Activated CD8-positive, alpha-beta memory T cell treated with anti-CD3 and anti-CD28 coated beads, Interleukin-2, amount 50 U/mL, for 4 hours (primary cell): ENCODE measurements around the gene CDH13.

Source experiments
- DNase-seq: peaks from one replicate; pipeline ENCODE4 v3.0.0-alpha.2; 2020

The CDH13 gene

DNA sequence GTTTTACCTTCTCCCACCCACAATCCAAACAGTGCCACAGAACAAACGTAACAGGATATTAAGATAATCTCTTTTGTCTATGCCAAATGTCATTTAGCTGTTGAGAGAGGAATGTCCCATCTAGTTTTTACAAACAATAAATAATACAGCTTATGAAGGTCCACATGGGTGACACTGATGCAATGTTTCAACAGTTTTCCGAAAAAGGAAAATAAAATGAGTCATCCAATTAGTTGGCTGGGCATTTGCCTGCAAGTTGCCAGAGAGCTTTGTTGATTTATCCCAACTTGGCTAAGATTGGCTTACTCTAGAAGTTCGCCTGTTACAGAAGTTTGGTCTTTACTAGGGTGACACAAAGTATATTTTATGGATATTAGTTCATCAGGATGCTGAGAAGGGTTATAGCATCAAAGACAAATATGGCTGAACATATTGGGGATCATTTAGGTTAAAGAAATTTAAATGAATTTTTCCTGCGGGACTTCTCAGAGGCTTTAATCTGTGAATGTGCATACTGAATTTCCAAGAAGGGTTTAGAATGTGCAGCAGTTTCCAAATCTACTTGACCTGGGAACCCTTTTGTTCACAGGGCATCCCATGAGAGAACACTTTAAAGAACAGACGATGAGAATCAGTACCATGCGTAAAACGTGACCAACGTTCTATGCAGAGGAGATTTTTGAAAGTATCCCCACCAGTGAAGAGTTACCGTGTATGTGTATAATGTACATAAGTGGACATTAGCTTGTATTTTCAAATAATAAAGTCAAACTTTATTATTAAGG, 73.1 kb downstream of the CDH13 start:
- DNase-seq = no peak

DNA sequence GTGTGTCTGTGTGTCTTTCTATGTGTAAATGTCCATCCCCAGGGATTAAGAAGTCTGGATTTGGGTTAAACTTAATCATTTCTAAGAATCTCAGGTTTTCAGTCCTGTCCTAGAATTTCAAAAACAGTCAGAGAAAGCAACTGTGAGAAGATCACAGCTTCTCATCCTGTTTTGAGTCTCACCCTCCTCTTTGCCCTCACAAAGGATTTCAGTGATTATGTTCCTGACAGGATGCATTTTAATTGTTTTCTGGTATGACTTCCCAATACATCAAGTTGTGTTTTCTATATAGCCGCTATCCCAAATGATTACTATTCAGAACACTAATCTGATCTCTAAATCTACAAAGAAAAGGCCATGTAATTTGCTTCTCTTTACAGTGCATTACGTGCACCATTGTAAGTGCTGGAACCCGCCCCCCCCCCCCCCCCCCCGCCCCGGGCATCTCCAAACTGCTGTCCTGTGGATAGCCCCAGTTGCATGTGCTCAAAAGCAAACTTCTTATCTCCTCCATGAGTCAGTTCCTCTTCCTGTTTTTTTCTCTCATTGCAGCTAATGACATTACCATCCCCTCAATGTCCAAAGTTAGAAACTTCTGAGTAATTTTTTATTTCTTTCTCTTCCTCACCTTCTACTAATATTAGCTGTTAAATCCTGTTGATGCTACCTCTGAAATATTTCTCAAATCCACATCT, 73.9 kb downstream of the CDH13 start:
- no peak for DNase-seq

GRCh38 chr16:82701442-82701955, 74.7 kb downstream of the CDH13 start:
- DNase-seq = no peak

DNA sequence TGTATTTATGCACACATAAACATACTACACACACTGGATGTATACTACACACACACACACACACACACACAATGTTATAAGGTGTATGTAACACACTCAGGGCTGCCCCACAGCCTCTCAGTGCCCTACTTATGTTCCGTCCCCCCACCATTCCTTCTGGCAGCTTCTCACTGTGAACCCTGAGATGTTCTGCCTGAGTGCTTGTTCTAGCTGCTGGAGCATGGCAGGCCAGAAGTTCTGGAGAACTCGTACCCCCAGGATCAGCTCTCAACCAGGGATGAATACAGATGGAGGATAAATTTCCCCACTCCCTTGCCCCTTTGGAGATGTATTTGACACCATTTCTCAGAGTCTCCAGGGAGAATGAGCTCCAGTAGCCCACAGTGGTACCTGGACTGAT, 76.4 kb downstream of the CDH13 start:
- no peak for DNase-seq

- no peak for DNase-seq
Observed at GRCh38 chr16:82703871-82704768, 77.4 kb downstream of the CDH13 start.

DNA sequence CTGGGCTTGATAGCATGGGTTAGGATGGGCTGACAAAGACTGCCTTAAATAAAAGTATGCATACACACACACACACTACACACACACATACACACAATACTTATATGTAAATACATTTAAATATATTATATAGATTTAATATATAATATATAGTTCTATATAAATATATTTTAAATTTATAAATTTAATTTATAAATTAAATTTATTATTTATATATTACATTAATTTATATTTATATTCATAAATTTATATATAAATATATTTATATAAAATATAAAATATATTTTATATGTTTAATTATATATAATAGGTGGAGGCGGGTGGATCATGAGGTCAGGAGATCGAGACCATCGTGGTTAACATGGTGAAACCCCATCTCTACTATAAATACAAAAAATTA, 83.2 kb downstream of the CDH13 start:
- DNase-seq = no peak

DNA sequence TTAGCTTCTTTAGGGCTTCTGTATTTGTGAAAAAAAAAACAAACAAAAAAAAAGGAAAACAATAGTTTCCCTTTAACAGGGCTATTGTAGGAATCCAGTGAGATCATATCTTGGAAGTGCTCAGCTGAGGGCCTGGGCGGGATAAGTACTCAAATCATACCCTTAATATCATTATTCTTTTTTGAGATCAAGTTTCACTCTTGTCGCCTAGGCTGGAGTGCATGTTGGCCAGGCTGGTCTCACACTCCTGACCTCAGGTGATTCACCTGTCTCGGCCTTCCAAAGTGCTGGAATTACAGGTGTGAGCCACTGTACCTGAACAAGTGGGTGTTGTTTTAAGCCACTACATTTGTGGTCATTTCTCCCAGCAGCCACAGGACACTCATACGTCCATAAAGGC, 87.0 kb downstream of the CDH13 start:
- DNase-seq = no peak

- no peak for DNase-seq
Observed at GRCh38 chr16:82715160-82715559, 88.4 kb downstream of the CDH13 start.

DNA sequence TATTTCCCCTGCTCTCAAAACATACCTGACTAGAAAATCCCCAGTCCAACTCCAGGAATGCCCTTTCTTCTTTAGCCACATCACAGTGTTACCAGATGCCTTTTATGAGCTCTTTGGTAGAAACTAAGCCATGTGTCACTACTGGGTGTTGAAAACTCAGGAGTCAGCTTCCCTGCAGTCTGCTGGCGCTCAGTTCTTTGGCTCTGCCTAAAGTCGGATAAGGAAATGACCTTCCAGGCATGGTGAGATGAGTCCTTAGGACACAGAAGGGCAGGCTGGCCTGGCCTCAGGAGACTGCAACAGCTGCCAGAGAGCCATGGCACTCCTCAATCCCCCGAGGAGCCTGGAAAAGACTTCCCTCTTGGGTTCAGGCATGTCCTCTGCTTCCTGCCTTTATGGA, 89.1 kb downstream of the CDH13 start:
- no peak for DNase-seq

GRCh38 chr16:82716361-82716855, 89.6 kb downstream of the CDH13 start:
- DNase-seq = no peak

- DNase-seq = no peak
Observed at GRCh38 chr16:82720414-82720813, 93.6 kb downstream of the CDH13 start.

- DNase-seq = no peak
Observed at GRCh38 chr16:82726306-82726705, 99.5 kb downstream of the CDH13 start.

GRCh38 chr16:82728901-82729300, 102.1 kb downstream of the CDH13 start:
- DNase-seq = no peak

GRCh38 chr16:82730901-82731300, 104.1 kb downstream of the CDH13 start:
- DNase-seq = no peak

GRCh38 chr16:82732461-82732860, 105.7 kb downstream of the CDH13 start:
- no peak for DNase-seq

DNA sequence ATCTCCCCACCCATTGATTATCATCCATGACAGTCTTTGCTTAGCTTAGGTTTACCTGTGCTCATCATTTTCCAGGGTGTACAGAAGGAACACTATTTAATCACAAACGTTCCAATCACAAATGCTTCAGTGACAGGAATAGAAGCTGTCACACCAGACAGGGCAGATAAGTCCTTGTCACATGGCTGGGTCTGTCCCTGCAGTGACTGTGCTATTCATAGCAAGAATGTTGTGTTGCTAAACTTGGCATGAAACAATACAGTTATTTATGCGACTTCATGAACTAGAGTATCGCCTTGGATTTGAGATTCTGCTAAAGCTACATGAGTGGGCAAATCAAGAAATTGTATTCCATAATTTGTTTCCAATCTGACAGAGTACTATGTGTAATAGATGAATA, 108.4 kb downstream of the CDH13 start:
- no peak for DNase-seq

DNA sequence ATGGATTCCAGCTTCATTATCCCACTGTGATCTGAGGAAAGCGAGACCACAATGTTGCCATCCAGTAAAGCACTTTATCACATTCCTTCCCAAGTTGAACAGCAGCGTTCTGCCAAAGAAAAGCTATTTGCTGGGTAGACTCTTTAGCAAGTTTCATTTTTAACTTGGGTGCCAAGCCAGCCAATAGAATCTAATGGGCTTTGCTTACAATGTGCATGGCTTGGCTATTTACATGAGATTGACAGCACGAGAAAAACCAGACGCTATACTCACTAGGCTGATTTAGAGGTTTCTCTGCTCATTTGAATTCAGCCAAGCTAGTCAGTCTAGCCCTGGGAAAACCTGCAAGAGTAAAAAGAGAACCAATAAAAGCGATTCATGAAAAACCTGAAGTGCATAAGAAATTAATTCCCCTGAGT, 108.9 kb downstream of the CDH13 start:
- no peak for DNase-seq

DNA sequence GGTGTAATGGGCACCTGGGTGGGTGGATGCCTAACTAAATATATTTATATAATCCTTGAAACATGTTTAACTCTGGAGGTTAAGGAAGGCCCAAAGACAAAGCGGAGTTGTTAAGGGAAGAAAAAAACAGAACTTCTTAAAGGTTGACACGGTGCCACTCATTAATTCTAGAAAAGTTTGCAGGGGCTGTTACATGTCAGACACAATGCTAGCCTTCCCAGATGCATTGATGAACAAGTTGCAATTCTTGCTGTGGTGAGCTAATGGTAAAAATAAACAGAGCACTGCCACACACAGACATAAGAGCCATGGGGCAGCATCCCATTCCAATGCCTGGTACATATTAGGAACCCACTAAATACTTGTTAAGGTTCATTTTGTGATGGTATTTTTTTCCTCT, 109.5 kb downstream of the CDH13 start:
- DNase-seq = no peak

- no peak for DNase-seq
Observed at GRCh38 chr16:82738699-82739098, 111.9 kb downstream of the CDH13 start.

- DNase-seq = no peak
Observed at GRCh38 chr16:82741073-82741615, 114.4 kb downstream of the CDH13 start.

DNA sequence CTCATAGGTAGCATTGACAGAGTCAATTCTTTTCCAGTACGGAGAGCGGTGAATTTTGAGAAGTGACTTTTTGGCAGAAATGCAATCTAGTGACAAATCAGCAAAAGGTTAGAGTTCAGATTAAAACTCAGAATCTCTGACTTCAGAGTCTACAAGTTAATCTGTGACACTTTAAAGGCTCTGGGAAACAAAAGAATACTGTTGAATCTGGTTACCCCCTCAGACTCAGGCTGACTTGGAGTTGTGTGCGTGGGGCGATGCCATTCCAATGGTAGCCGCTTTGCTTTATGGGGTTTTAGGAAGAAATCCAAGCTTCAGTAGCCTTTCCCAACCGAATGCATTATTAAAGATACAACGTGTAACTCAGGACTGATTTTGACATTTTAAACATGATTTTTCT, 118.2 kb downstream of the CDH13 start:
- no peak for DNase-seq

DNA sequence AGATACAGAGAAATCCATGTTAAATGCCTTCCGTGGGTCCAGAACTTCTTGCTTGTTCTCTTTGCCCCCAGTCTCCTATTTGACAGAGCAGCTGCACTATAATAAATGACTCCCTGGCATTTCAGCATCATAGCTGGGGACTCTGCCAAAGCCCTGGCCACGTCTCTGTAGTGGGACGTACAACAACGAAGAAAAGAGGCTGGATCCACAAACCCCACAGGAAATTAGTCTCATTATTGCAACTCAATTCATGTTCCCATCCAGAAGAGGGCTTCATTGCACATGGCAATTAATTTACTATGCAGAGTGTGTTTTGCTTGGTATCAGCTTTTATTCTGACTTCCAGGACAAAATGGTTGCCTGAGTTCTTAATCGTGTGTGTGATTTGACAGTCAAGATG, 121.3 kb downstream of the CDH13 start:
- DNase-seq = no peak

DNA sequence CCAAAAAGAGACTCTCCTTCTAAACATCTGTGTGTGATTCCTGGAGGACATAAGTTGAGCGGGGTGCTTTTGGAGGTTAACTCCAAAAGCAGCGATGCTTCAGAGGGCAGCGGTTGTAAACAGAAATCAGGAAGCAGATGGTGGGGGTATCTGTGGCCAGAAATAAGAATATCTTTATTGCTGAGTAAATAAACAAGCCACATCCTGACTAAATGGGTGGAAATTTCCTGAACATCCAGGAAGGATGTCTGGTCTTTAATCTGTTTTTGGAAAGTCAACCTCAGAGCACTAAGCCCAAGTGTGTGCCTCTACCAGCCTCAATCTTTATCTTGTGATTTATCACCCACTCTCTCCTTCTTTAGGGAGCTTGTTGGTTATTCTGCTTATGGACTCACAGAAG, 123.3 kb downstream of the CDH13 start:
- no peak for DNase-seq
